HG03442 (cell line): ENCODE measurements around the gene MPPE1.

Experiments
- ATAC-seq: cut with Tn5 transposase; IDR thresholded peaks from one replicate; pipeline ENCODE4 v1.9.1; 2021; ENCODE audit warnings: mild to moderate bottlenecking, moderate library complexity; ENCODE audit not compliant: unreplicated experiment

Gene MPPE1

GRCh38 chr18:11885278-11885947 lies 22.7 kb downstream of the MPPE1 start:
- no peak for ATAC-seq

- no peak for ATAC-seq
Measured at GRCh38 chr18:11884396-11885030, 23.6 kb downstream of the MPPE1 start.

GRCh38 chr18:11883153-11883552 lies 25.0 kb downstream of the MPPE1 start:
- peak; percentile 78 for ATAC-seq

- no peak for ATAC-seq
Measured at GRCh38 chr18:11882636-11883035, 25.5 kb downstream of the MPPE1 start.

GRCh38 chr18:11880586-11881304 lies 27.4 kb downstream of the MPPE1 start:
- ATAC-seq, result no peak

GRCh38 chr18:11877497-11878135 lies 30.5 kb downstream of the MPPE1 start:
- no peak for ATAC-seq

- ATAC-seq, result no peak
Measured at GRCh38 chr18:11874676-11875075, 33.4 kb downstream of the MPPE1 start.

GRCh38 chr18:11873670-11874340 lies 34.3 kb downstream of the MPPE1 start:
- no peak for ATAC-seq

- no peak for ATAC-seq
Measured at GRCh38 chr18:11872479-11873136, 35.5 kb downstream of the MPPE1 start.

GRCh38 chr18:11871501-11871900 lies 36.6 kb downstream of the MPPE1 start:
- ATAC-seq, result no peak

GRCh38 chr18:11868230-11868629 lies 39.9 kb downstream of the MPPE1 start:
- ATAC-seq, result no peak

- no peak for ATAC-seq
Measured at GRCh38 chr18:11866764-11867163, 41.4 kb downstream of the MPPE1 start.

GRCh38 chr18:11866329-11866728 lies 41.8 kb downstream of the MPPE1 start:
- ATAC-seq, result no peak

GRCh38 chr18:11865071-11865470 lies 43.0 kb downstream of the MPPE1 start:
- no peak for ATAC-seq

- ATAC-seq, result no peak
Measured at GRCh38 chr18:11864471-11864870, 43.6 kb downstream of the MPPE1 start.

GRCh38 chr18:11862468-11863137 lies 45.5 kb downstream of the MPPE1 start:
- ATAC-seq, result no peak

GRCh38 chr18:11861583-11862288 lies 46.4 kb downstream of the MPPE1 start:
- no peak for ATAC-seq

GRCh38 chr18:11860594-11861450 lies 47.3 kb downstream of the MPPE1 start:
- no peak for ATAC-seq
